A673 (cell line): ENCODE data around the gene C10orf143.

Experiments used
- CTCF ChIP-seq: fragments of 300-800, 200-600 bp; sonication (generic); conservative IDR thresholded peaks from 2 replicates; pipeline ENCODE4 v1.5.1; 2017; ENCODE audit warnings: low read depth, mild to moderate bottlenecking, antibody characterized with exemption, low read length, moderate library complexity, mixed read lengths
- EZH2 ChIP-seq: fragments of 200-600 bp; sonication (generic); IDR thresholded peaks from 2 replicates; pipeline ENCODE4 v1.6.1; 2017; ENCODE audit warnings: borderline replicate concordance, low read depth, mild to moderate bottlenecking, mixed read lengths, antibody characterized with exemption, low read length; ENCODE audit not compliant: poor library complexity, severe bottlenecking

GRCh38 chr10:130029209-130029608 is 81.4 kb downstream of the C10orf143 start:
- TF ChIP-seq CTCF (no peak), EZH2 (no peak)
